ENCODE measurements around the gene SOHLH1. TPM values are rescaled to one million over a fixed set of nuclear protein-coding genes. Genes with fewer than 3 reads are reported as not detected.

Gene SOHLH1
- total RNA-seq, 1 donor from 2014 or later: not detected

DNA sequence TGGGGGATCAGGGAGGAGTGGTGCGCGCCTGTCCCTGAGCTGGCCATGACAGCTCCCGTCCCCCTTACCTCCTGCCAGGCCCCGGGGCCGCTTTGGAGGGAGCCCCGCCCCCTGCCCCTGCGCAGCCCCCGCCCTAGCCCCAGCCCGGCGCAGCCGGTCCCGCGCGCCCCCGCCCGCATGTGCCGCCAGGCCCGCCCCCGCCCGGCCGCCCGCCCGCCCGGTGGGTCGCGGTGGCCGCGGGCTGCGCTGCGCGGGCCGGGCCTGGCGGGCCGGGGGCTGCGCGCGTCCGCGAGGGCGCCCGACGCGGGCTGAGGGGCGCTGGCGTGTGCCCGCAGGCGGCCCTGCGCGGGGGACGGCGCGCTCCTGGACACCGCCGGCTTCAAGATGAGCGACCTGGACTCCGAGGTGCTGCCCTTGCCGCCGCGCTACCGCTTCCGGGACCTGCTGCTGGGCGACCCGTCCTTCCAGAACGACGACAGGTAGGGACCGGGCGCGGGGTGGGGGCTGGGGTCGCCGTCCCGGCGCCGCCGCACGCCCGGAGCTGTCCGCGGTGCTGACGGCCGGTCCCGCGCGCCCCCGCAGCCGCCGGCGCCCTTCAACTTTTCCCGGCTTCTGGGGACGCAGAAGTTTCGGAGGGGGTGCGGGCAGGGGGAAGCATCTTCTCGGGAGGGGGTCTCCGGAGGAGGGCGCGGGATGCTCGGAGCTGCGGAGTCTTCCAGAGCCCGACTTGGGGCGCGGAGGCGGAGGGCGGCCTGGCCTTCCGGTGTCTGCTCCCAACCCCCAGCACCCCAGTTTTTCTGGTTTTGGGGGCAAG lies 15.2 kb upstream of the SOHLH1 start:
- H3K36me3 Mint-ChIP-seq (ENCODE audit: low read depth): no peaks in the 10 kb centered on the region
- no peak for ATAC-seq (ENCODE audit: low read depth)
- no peak overlapping the region for H3K4me3 Mint-ChIP-seq

DNA sequence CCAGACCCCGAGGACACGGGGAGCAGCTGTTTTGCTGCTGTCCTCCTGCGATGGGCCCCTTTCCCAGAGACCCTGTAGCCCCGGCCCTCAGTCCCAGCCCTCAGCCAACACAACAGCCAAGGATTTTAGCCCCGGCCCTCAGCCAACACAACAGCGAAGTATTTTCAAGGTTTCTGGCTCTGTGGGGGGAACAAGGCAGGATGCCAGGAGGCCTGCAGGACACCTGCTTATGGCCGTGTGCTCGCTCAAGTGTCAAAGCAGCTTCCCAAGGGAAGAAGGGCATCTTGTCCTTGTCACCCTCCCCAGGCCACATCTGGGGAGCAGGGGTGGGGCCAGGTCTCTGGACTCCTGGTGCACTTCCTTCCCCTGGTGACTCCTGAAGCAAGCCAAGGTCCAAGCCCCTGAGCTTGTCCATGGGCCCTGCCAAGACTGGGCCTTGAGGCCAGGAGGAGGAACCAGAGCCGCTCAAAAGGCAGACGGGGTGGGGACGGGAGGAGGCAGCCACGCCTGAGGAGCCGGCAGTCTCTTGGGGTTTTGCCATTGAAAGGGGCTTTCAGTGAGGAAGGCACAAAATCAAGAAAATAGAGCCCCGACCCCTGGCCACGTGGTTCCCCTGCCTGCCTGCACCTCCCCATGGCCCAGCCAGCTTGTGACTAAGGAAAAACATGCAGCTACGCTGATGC lies 13.5 kb upstream of the SOHLH1 start:
- TF ChIP-seq, protein P1, sequence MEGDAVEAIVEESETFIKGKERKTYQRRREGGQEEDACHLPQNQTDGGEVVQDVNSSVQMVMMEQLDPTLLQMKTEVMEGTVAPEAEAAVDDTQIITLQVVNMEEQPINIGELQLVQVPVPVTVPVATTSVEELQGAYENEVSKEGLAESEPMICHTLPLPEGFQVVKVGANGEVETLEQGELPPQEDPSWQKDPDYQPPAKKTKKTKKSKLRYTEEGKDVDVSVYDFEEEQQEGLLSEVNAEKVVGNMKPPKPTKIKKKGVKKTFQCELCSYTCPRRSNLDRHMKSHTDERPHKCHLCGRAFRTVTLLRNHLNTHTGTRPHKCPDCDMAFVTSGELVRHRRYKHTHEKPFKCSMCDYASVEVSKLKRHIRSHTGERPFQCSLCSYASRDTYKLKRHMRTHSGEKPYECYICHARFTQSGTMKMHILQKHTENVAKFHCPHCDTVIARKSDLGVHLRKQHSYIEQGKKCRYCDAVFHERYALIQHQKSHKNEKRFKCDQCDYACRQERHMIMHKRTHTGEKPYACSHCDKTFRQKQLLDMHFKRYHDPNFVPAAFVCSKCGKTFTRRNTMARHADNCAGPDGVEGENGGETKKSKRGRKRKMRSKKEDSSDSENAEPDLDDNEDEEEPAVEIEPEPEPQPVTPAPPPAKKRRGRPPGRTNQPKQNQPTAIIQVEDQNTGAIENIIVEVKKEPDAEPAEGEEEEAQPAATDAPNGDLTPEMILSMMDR (IDR thresholded peaks at IDR 0.05): no peak
- intact Hi-C loops (cut with micrococcal nuclease): no loop called here
- ChIA-PET POLR2A (no interaction called here), CTCF (no interaction called here)
- ATAC-seq (ENCODE audit: low read depth): no peak
- H3K4me1 Mint-ChIP-seq: no peaks in the 10 kb centered on the region
- peaks cover 30% of the 10 kb centered on the region for H3K27me3 Mint-ChIP-seq
- H3K36me3 Mint-ChIP-seq (ENCODE audit: low read depth): no peaks in the 10 kb centered on the region
- H3K9me3 Mint-ChIP-seq: no peaks in the 10 kb centered on the region
- no peak overlapping the region for H3K4me3 Mint-ChIP-seq
- H3K27ac Mint-ChIP-seq: no peak overlapping the region
- DNase-seq: no peak

More for the DNA sequence above, 15.2 kb upstream of the SOHLH1 start:
- Mint-ChIP-seq H3K9me3 (no peaks in the 10 kb centered on the region), H3K27me3 (peaks cover 36% of the 10 kb centered on the region), H3K27ac (no peak overlapping the region), H3K4me1 (no peaks in the 10 kb centered on the region)
- CTCF ChIA-PET: no interaction called here
- POLR2A ChIA-PET: no interaction called here
- DNase-seq: no peak
- TF ChIP-seq, protein P1 (IDR thresholded peaks at IDR 0.05): no peak
- intact Hi-C loops (cut with micrococcal nuclease): no loop called here

DNA sequence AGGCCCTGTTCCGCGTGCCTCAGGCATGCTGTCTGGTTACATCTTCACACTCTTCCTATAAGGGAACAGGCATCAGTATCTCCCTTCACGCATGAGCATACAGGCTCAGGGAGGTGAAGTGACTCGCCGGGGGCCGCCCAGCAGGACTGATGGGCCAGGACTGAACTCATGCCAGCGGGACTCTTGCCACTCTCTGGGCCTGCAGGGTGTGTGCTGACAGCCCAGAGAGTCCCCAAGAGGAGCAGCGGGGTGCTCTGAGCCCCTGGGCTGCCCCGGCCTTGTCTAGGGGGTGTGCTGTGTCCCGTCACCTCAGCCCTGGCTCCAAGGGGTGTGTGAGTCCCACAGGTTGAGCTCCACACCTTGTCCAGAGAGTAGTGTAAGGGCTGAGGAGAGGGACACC lies 12.6 kb upstream of the SOHLH1 start:
- Mint-ChIP-seq H3K36me3 (ENCODE audit: low read depth) (no peaks in the 10 kb centered on the region), H3K27ac (no peak overlapping the region), H3K4me1 (no peaks in the 10 kb centered on the region), H3K9me3 (no peaks in the 10 kb centered on the region), H3K27me3 (peaks cover 26% of the 10 kb centered on the region), H3K4me3 (no peak overlapping the region)
- intact Hi-C loops (cut with micrococcal nuclease): no loop called here
- no peak for ATAC-seq (ENCODE audit: low read depth)
- POLR2A ChIA-PET: no interaction called here
- DNase-seq: no peak
- TF ChIP-seq, protein P1 (IDR thresholded peaks at IDR 0.05): no peak
- CTCF ChIA-PET: no interaction called here

DNA sequence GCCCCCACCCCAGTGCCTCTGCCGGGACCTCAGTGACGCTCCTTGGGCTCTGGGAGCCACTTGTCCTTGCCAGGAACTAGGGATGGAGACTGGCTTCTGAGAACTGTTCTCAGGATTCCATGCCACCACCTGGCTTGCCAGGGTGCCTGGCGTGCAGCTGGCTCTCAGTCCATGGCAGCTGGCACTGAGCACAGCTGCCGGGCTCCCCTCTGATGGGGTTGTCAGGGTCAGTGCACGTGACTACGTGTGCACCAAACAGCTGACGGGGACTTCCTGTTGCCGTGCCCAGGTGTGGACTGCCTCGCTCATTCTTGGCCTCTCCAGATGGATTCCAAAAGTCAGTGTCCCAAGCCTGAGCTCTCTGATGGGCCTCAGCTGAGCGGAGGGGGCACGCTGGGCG lies 12.1 kb upstream of the SOHLH1 start:
- peaks cover 23% of the 10 kb centered on the region for H3K27me3 Mint-ChIP-seq
- H3K4me3 Mint-ChIP-seq: no peak overlapping the region
- H3K9me3 Mint-ChIP-seq: no peaks in the 10 kb centered on the region
- ChIA-PET CTCF (no interaction called here), POLR2A (no interaction called here)
- intact Hi-C loops (cut with micrococcal nuclease): no loop called here
- H3K27ac Mint-ChIP-seq: no peak overlapping the region
- ATAC-seq (ENCODE audit: low read depth) (no peak), DNase-seq (no peak)
- TF ChIP-seq, protein P1 (IDR thresholded peaks at IDR 0.05): no peak
- H3K36me3 Mint-ChIP-seq (ENCODE audit: low read depth): no peaks in the 10 kb centered on the region
- no peaks in the 10 kb centered on the region for H3K4me1 Mint-ChIP-seq

DNA sequence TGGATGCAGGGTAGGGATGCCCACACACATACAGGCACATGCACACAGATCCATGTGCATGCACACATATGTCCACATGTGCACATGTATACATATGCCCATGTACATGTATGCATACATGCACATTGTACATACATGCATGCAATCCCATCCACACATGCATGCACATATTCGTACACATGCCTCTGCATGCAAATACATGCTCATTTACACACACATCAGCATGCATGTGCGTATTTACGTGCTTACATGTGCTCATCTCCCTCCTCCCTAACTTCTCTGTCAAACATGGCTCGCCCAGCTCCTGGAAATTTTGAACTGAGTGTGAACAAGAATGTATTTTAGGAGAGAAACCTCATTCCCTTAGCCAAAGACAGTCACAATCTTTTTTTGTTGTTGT lies 8.9 kb upstream of the SOHLH1 start:
- no peaks in the 10 kb centered on the region for H3K36me3 Mint-ChIP-seq (ENCODE audit: low read depth)
- DNase-seq: no peak
- intact Hi-C loops (cut with micrococcal nuclease): no loop called here
- no peaks in the 10 kb centered on the region for H3K4me1 Mint-ChIP-seq
- TF ChIP-seq, protein P1 (IDR thresholded peaks at IDR 0.05): no peak
- no peak for ATAC-seq (ENCODE audit: low read depth)
- H3K27ac Mint-ChIP-seq: no peak overlapping the region
- CTCF ChIA-PET: no interaction called here
- no peak overlapping the region for H3K4me3 Mint-ChIP-seq
- POLR2A ChIA-PET: no interaction called here
- peaks cover 10% of the 10 kb centered on the region for H3K27me3 Mint-ChIP-seq
- H3K9me3 Mint-ChIP-seq: no peaks in the 10 kb centered on the region
